NCI-H446 treated with DMSO at 0.1 percent for 48 hours (cell line): ENCODE data around the gene OPCML.

Experiments used
- DNase-seq: peaks from one replicate; lab custom pipeline; 2025; lab: John Stamatoyannopoulos, UW

OPCML gene

GRCh38 chr11:133531971-133532651 lies at the start of gene OPCML:
OPCML (minus strand) TSS chr11:133532501.
- DNase-seq = no peak

- no peak for DNase-seq
Observed at GRCh38 chr11:133581091-133581490, 48.8 kb upstream of the OPCML start.

GRCh38 chr11:133579165-133580031 lies 47.1 kb upstream of the OPCML start:
- no peak for DNase-seq

DNA sequence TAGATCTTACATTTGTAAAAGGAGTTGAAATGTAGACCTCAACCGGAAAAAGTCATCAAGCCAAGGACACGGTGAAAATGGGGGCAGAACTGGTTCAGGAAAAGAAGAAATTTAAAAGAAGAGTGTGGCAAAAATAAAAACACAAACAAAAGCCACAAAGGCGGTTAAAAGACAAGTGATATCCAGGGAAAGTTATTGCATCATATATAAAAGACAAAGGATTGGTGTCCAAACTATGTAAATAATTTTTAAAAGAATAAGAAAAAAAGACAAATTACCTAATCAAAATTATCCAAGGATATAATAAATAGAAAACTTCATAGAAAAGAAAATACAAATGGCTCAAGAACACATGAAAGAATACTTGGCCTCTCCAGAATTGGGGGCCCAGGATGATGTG lies 45.1 kb upstream of the OPCML start:
- DNase-seq = no peak

- no peak for DNase-seq
Observed at GRCh38 chr11:133576351-133576750, 44.0 kb upstream of the OPCML start.

- no peak for DNase-seq
Observed at GRCh38 chr11:133573081-133573480, 40.8 kb upstream of the OPCML start.

GRCh38 chr11:133570376-133570775 lies 38.1 kb upstream of the OPCML start:
- DNase-seq = no peak

DNA sequence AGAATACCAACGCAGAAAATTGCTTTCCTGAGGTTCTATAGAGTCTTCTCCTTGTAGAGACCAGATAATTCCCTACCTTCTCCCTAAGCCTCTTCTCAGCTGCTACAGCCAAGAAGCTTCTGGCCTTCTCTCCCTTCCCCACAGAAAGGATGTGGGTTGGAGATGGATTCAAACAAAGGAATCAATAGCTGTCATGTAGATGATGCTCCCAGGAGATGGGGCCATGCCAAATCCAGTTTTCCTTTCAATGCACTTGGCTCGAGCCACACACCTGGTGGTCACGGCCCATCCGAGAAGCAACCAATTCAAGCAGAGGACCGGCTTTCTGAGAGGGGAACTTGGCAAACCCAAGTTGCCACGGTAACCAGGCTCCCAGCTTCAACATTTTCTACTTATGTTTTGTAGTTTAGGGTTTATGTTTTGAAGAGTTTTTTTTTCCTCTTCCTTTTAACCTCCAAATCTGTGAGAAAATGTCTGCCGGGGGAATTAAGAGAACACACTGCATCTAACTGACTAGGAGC lies 31.3 kb upstream of the OPCML start:
- DNase-seq = no peak

DNA sequence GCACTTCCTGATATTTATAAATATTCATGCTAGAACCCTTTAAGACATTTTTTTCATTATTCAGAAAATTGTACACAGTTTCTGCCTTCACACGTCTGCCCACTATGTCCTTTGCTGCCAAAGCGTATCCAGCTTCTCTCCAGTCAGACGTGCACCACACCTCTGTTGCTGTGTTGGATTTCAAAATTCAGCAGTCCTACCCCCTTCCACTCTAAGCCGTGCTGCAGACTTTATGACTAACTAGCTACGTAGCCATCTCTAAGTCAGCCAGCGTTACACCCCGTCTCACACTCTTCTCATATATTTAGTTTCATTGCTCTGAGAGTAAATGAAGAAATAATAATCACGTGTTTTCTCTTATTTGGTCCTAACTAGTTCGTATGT lies 28.2 kb upstream of the OPCML start:
- DNase-seq = no peak

DNA sequence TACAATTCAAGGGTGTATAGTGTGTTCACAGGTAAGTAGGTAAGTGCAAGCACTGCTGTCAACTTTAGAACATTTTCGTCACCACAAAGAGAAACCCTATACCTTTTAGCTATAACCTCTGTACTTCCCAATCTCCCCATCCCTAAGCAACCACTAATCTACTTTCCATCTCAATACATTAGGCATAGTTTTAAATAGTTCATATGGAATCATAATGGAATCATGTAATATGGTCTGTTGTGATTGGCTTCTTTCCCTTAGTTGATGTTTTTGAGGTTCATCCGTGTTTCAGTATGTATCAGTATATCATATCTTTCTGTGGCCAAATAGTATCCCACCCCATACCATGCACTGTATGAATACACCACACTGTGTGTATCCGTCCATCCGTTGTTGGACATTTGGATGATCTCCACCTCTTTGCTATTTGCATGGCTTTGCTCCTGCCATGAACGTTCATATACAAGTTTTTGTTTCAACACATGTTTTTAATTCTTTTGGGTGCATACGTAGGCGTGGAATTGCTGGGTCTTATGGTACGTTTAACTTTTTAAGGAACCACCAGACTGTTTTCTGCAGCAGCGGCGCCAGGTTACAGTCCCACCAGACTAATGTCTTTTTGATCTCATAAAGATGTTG lies 27.7 kb upstream of the OPCML start:
- DNase-seq = no peak

GRCh38 chr11:133559382-133559781 lies 27.1 kb upstream of the OPCML start:
- DNase-seq = no peak

GRCh38 chr11:133555034-133555433 lies 22.7 kb upstream of the OPCML start:
- no peak for DNase-seq

DNA sequence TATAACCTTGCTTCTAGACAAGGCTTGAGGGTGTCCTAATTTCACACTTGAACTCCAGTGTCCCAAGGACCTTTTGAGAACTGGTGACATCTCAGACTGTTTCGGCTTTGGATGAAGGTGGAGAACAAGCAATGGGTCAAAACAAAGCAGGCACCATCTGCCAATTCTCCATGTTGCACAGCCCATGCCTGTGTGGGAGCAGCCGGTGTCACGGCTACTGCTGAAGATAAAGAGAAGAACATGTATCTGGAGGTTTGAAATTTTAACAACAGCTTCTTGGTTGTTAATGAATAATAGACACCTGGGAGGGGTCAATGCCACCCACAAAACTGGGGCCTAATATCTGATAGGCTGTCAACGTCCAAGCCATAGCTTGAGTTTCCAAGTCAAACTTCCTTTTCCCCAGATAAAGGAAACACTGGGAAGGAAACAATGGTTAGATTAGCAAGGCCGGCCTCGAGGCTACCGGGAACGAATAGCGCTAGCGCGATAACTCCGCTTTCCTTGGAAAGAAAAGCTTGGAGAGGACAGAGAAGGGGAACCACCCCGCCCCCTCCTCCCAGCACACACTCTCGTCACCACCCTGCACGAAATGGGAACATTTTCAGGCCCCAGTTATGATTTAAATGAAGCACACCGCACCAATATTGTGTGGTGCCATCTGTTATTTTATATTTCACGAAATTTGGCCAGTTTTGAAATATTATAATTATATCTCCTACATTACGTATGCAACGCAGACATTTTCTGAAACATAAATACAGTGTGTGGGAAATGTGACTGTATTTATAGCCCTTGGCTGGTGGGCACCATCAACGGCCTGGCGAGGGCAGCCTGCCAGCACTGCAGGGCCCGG lies 21.8 kb upstream of the OPCML start:
- DNase-seq = no peak

- no peak for DNase-seq
Observed at GRCh38 chr11:133552938-133553337, 20.6 kb upstream of the OPCML start.

DNA sequence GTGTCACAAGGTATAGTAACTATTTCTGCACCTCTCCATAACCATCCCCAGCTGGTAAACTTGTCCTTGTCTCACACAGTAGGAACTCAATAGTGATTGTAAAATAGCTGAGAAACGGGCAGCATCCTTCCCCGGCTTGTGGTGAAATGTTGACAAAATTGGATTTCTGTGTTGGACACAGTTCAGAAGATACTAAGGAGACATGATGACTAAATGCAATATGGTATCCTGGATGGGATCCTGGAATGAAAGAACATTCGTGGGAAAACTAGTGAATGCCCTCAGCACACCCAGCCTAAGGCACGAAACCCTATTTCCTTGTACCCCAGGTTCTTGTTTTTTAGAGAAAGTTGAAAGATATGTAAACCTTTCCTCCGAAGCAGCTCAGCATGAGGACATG lies 18.8 kb upstream of the OPCML start:
- DNase-seq = no peak

DNA sequence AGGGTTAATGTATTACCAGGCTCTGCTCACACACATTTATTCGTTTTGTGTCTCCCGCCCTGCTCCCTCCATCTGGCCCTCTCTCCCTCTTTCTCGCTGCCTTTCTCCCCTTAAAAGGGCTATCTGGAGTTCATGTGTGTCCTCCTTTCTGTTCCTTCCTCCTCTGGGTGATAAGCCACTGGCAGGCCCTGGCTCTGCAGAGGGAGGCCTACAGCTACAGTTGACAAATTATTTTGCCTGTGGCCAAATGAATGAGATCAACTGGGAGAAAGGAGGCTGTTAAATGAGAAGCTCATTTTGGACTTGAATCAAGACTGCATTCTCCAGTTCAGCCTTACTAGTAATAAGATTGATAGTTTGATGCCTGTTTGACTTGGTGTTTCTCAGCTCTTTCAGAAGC lies 17.5 kb upstream of the OPCML start:
- DNase-seq = no peak

DNA sequence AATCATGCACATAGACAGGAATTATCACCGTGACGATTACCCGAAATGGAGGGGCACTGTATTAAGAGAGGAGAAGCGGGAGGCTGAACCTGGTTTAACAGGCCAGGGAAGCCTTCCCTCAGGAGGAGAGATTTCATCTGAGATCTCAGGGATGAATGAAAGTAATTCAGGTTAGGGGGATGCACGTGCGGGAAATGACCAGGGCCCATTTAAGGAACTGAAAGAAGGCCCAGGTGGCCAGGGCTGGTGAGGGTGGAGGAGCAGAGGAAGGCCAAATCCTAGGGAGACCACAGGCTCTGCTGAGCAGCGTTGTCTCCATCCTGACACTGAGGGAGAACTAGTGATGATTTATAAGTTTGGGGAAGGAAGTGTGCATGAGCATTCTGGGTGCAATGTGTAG lies 16.3 kb upstream of the OPCML start:
- DNase-seq = no peak

GRCh38 chr11:133547808-133548494 lies 15.7 kb upstream of the OPCML start:
- no peak for DNase-seq

GRCh38 chr11:133545199-133545803 lies 13.0 kb upstream of the OPCML start:
- no peak for DNase-seq

DNA sequence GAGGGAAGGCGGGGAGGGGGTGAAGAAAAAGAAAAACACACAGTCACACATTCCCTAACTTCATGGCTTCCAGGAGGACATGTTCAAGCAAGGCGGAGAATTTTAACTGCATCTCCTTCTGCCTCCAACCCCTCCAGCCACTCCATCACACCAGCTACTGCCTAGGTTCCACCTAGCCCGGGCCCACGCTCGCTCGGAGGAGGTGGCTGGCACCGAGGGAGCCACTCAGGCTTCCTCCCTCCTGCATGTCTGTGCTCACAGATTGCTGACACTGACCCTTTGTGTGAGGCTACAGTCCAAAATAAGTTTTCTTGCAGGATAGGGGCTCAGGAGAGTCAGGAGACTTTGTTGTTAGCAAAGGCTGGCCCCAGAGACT lies 9.4 kb upstream of the OPCML start:
- DNase-seq = no peak
